Nephron progenitor cell (in vitro differentiated cells): ENCODE results near the gene CDH22.
A peak's percentile ranks its signal among the peaks of the same experiment; 100 is the strongest.

Experiments used
- DNase-seq: peaks from one replicate; pipeline ENCODE4 v3.0.0; 2021
- H3K27ac Mint-ChIP-seq: 2 replicates; pipeline ENCODE4 v1.8.0; 2021; ENCODE audit warnings: mild to moderate bottlenecking, moderate library complexity, mixed read lengths
- H3K27me3 Mint-ChIP-seq: 2 replicates; pipeline ENCODE4 v1.8.0; 2021; ENCODE audit warnings: mild to moderate bottlenecking, low read depth, mixed read lengths; ENCODE audit not compliant: poor library complexity
- H3K36me3 Mint-ChIP-seq: 2 replicates; pipeline ENCODE4 v1.8.0; 2021; ENCODE audit warnings: low read depth, mixed read lengths
- H3K4me1 Mint-ChIP-seq: 2 replicates; pipeline ENCODE4 v1.8.0; 2021; ENCODE audit warnings: mixed read lengths
- H3K4me3 Mint-ChIP-seq: 2 replicates; pipeline ENCODE4 v1.8.0; 2021; ENCODE audit warnings: mild to moderate bottlenecking, moderate library complexity, mixed read lengths
- H3K9me3 Mint-ChIP-seq: 2 replicates; pipeline ENCODE4 v1.8.0; 2021; ENCODE audit warnings: mild to moderate bottlenecking, moderate library complexity, mixed read lengths
- TF ChIP-seq, protein P1 (sequence below): fragments of 200-600 bp; sonication (generic); IDR thresholded peaks from 2 replicates; pipeline ENCODE4 v1.5.0; 2021; ENCODE audit warnings: antibody characterized with exemption

CDH22 gene

DNA sequence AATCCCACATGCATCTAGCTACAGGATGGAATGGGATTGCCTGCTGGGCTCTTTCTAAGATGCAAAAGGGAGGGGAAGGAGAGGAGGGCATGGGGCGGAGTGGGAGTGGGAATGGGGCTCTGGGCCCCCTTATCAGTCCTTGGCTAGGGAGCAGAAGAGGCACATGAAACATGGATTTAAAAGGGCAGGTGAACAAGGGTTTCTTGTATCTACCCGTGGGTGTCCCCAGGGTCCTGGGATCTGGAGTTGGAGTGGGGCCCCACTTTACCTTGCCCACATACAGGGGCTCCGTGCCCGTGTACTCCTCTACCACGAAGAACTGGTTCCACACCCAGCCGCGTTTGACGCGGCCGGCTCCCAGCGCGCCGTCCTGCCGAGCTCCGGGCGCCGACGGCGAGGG, 57.5 kb downstream of the CDH22 start:
- Mint-ChIP-seq H3K4me3 (no peak overlapping the region), H3K9me3 (no peaks in the 10 kb centered on the region), H3K27me3 (peaks cover 49% of the 10 kb centered on the region), H3K36me3 (no peaks in the 10 kb centered on the region), H3K27ac (no peak overlapping the region), H3K4me1 (peaks cover 18% of the 10 kb centered on the region)
- TF ChIP-seq, protein P1, sequence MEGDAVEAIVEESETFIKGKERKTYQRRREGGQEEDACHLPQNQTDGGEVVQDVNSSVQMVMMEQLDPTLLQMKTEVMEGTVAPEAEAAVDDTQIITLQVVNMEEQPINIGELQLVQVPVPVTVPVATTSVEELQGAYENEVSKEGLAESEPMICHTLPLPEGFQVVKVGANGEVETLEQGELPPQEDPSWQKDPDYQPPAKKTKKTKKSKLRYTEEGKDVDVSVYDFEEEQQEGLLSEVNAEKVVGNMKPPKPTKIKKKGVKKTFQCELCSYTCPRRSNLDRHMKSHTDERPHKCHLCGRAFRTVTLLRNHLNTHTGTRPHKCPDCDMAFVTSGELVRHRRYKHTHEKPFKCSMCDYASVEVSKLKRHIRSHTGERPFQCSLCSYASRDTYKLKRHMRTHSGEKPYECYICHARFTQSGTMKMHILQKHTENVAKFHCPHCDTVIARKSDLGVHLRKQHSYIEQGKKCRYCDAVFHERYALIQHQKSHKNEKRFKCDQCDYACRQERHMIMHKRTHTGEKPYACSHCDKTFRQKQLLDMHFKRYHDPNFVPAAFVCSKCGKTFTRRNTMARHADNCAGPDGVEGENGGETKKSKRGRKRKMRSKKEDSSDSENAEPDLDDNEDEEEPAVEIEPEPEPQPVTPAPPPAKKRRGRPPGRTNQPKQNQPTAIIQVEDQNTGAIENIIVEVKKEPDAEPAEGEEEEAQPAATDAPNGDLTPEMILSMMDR, result no peak
- DNase-seq, result no peak

DNA sequence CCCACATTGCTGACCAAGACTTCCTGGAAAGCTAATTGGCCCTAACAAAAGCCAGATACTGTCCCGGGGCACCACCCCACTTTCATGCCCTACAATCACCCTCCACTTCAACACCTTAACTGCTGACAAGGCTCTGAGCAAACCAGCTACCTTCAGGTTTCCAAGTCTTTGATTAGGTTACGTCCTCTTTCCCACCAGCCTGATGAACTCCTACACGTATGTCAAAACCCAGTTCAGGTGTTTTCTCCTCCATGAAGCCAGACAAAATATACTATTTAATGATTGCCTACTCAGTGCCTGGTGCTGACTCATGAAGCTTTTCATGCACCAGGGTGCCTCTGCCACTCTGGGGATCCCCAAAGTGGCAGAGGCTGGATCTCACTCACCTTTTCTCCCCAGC, 58.6 kb downstream of the CDH22 start:
- H3K4me1 Mint-ChIP-seq, result peaks cover 22% of the 10 kb centered on the region
- H3K9me3 Mint-ChIP-seq, result no peaks in the 10 kb centered on the region
- H3K27ac Mint-ChIP-seq, result no peak overlapping the region
- TF ChIP-seq, protein P1, result no peak
- no peak overlapping the region for H3K4me3 Mint-ChIP-seq
- DNase-seq, result no peak
- H3K36me3 Mint-ChIP-seq, result no peaks in the 10 kb centered on the region
- H3K27me3 Mint-ChIP-seq, result peaks cover 55% of the 10 kb centered on the region

DNA sequence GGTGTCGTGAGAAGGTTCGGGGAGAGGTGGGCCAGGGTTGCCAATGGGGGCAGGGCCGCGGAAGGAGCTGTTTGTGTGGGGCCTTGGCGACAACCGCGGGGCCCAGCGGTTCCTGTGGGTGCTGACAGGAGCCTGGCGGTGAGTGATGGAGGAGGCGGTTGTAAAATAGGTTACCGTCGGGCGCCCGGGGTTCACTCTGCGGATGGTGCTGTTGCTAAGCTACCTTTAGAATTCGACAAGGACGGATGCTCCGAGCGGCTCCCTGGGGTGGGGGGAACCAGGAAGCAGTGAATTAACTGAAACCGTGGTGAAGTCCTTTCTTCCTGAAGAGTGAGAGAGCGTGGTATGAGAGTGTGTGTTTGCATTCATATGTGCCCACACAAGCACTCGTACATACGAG, 61.7 kb downstream of the CDH22 start:
- Mint-ChIP-seq H3K36me3 (no peaks in the 10 kb centered on the region), H3K4me3 (no peak overlapping the region), H3K9me3 (no peaks in the 10 kb centered on the region), H3K4me1 (peaks cover 22% of the 10 kb centered on the region), H3K27ac (no peak overlapping the region), H3K27me3 (peaks cover 81% of the 10 kb centered on the region)
- DNase-seq, result peak; percentile 47
- TF ChIP-seq, protein P1, result no peak

DNA sequence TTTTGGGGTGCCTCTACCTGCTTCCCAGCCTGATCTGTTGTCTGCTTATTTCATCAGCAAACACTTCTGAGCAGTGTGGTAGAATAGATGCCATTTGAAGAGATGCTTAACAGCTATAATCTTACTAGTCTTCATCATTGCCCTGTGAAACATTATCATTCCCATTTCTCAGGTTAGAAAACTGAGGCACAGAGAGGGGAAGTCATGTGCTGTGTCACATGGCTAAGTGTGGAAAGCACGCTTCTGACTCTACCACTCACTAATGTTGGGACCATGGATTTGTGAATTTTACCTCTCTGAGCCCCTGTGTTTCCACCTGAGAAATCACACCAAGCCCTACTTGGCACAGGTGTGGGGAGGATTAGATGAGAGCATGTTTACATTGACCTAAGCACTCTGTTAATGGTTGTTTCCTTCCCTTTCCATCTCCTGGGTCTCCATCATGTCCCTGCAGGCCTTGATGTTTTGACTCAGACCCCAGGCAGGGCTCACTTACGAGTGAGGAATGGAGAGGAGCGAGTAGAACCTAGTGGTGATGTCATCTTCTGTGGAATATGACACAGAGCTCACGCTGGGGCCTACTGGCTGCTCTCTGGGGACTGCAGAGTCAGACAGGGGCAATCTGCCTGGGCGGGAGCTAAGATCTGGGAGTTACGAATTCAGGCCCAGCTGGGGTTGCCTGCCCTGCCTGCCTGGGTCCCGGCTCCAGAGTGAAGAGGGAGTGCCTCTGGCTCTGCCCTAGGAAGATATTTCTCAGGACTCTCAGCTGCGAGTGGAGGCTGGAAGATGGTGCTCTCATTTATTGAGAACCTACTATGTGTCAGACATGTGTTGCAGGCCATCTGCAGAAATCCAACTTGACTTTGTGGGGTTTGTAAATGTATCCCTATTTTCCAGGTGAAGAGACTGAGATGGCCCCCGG, 64.3 kb downstream of the CDH22 start:
- DNase-seq, result no peak
- no peak overlapping the region for H3K4me3 Mint-ChIP-seq
- peaks cover 17% of the 10 kb centered on the region for H3K4me1 Mint-ChIP-seq
- no peaks in the 10 kb centered on the region for H3K36me3 Mint-ChIP-seq
- peaks cover 62% of the 10 kb centered on the region for H3K27me3 Mint-ChIP-seq
- H3K27ac Mint-ChIP-seq, result no peak overlapping the region
- no peaks in the 10 kb centered on the region for H3K9me3 Mint-ChIP-seq
- TF ChIP-seq, protein P1, result no peak

DNA sequence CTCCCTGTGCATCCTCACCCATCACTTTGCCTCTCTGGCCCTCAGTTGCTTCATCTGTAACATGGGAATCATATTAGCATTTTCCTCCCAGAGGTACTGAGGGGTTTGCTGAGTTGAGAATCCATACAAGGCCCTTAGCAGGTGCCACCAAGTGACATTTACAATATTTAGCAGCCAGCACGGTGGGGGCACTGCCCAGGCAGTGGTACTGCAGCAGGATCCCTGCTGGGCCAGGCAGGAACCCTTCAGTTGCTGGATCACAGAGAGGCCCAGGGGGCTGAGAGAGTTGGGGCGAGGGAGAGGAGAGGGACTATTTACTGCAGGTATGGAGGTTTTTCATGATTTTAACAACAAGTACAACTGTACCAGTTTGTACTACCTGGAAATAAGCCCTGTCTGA, 65.9 kb downstream of the CDH22 start:
- TF ChIP-seq, protein P1, result no peak
- Mint-ChIP-seq H3K4me1 (peaks cover 17% of the 10 kb centered on the region), H3K9me3 (no peaks in the 10 kb centered on the region), H3K27me3 (peaks cover 48% of the 10 kb centered on the region), H3K27ac (no peak overlapping the region), H3K4me3 (no peak overlapping the region), H3K36me3 (no peaks in the 10 kb centered on the region)
- DNase-seq, result no peak

DNA sequence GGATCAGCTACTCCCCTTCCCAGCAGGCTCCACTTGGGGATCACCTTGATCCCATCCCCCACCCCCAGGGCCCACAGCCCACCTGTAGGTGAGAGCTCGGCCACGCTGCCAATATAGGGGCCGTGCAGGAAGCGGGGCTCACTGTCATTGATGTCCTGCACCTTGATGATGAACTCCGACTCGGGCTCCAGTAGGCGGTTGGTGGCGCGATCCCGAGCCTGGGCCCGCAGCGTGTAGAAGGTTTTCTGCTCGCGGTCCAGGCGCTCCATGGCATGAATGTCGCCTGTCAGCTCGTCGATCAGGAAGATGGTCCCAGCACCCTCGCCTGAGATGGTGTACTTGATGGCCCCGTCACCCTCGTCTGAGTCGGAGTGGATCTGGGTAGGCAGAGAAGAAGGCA, 67.4 kb downstream of the CDH22 start:
- Mint-ChIP-seq H3K9me3 (no peaks in the 10 kb centered on the region), H3K27ac (no peak overlapping the region), H3K4me3 (no peak overlapping the region), H3K4me1 (peaks cover 5% of the 10 kb centered on the region), H3K27me3 (peaks cover 39% of the 10 kb centered on the region), H3K36me3 (no peaks in the 10 kb centered on the region)
- DNase-seq, result no peak
- TF ChIP-seq, protein P1, result no peak
